Stomach (tissue), 4 donors: ENCODE data around the gene MAP2K1.

Experiments used
- CTCF ChIP-seq, 7 experiments: fragments of 450-650 bp in 4 of 7; fragments of 200-600 bp in 3 of 7; sonication (generic) in 3 of 7; IDR thresholded peaks; one replicate each; pipeline ENCODE4 v1.5.1; 2016 to 2019; ENCODE audit warnings: antibody characterized with exemption in 7 of 7, control low read depth in 2 of 7, mild to moderate bottlenecking in 1 of 7
- EP300 ChIP-seq: sonication (generic); formaldehyde crosslinking; IDR thresholded peaks from one replicate; pipeline ENCODE4 v1.6.1; 2017; ENCODE audit warnings: antibody characterized with exemption
- POLR2A ChIP-seq, 4 donors: fragments of 450-650 bp; IDR thresholded peaks; one replicate each; pipeline ENCODE4 v1.6.1; 2016; ENCODE audit warnings: antibody characterized with exemption in 4 of 4, control low read depth in 2 of 4, mild to moderate bottlenecking in 1 of 4, moderate library complexity in 1 of 4
- POLR2AphosphoS5 ChIP-seq, 3 donors: sonication (generic); formaldehyde crosslinking; IDR thresholded peaks; one replicate each; pipeline ENCODE4 v1.6.1; 2016; ENCODE audit warnings: antibody characterized with exemption in 3 of 3

DNA sequence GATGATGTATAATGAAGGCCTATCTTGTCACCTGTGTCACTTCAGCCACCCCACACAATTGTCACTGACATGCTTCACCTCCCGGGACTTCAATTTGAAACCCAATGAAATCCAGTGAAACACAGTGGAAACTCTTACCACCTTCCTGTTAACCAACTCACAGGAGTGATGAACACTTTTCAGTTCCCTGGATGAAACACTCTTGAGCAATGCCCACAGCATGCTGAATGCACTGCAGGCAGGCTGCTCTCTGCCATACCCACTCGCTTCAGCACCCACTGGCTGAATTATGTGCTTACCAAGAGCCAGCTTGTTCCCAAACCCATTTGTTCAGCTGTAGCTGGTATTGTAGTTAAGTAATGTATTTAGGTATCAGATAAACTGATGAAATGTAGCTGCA, 47.0 kb downstream of the MAP2K1 start:
- TF ChIP-seq POLR2A (IDR thresholded peaks at IDR 0.05) (no peak), CTCF (IDR thresholded peaks at IDR 0.05) (no peak), EP300 (no peak), POLR2AphosphoS5 (IDR thresholded peaks at IDR 0.05) (no peak)
